Esophagus (tissue), 2 donors: ENCODE measurements around the gene CERS6. TPM values are rescaled to one million over a fixed set of nuclear protein-coding genes. Genes with fewer than 3 reads are reported as not detected.

Experiments used
- H3K27ac ChIP-seq, 2 donors: one replicate each; pipeline ENCODE4 v1.5.1; 2013; ENCODE audit warnings: low read depth in 2 of 2, mild to moderate bottlenecking in 2 of 2, inconsistent platforms in 1 of 2, low read length in 1 of 2, moderate library complexity in 1 of 2
- H3K27me3 ChIP-seq, 2 donors: one replicate each; pipeline ENCODE4 v1.6.1; 2013; ENCODE audit warnings: low read length in 2 of 2, control low read depth in 1 of 2, mild to moderate bottlenecking in 1 of 2; ENCODE audit not compliant: insufficient read depth in 2 of 2, control insufficient read depth in 1 of 2
- H3K36me3 ChIP-seq, 2 donors: one replicate each; pipeline ENCODE4 v1.6.1; 2013; ENCODE audit warnings: low read length in 1 of 2; ENCODE audit not compliant: control insufficient read depth in 2 of 2, insufficient read depth in 2 of 2
- H3K4me1 ChIP-seq, 2 donors: one replicate each; pipeline ENCODE4 v1.6.1; 2013; ENCODE audit warnings: low read length in 1 of 2; ENCODE audit not compliant: control insufficient read depth in 2 of 2, insufficient read depth in 2 of 2
- H3K4me3 ChIP-seq, 2 donors: one replicate each; pipeline ENCODE4 v1.5.1; 2013; ENCODE audit warnings: low read length in 2 of 2, mild to moderate bottlenecking in 2 of 2, low read depth in 1 of 2, moderate library complexity in 1 of 2
- H3K9me3 ChIP-seq, 2 donors: one replicate each; pipeline ENCODE4 v1.6.1; 2013; ENCODE audit warnings: mild to moderate bottlenecking in 2 of 2, low read depth in 1 of 2, low read length in 1 of 2, moderate library complexity in 1 of 2; ENCODE audit not compliant: control insufficient read depth in 2 of 2, insufficient read depth in 1 of 2
- WGBS, 2 donors: extraction: QIAGEN DNeasy Blood & Tissue Kit; methylation state at CpG; one replicate each; pipeline ENCODE4 v1.1.7; 2013; 5-methylcytosine and 5-hydroxymethylcytosine counted together
- polyA plus RNA-seq, 2 donors: library from polyadenylated mRNA; stranded (reverse); fragments of 200-250 nt; gene quantifications; one replicate each; pipeline ENCODE4 v1.2.3, GENCODE V29; 2013
- donor health status: healthy with polysubstance abuse.
- donor health status: Bipolar disorder and iron deficiency.

The CERS6 gene
- polyA plus RNA-seq, 2 donors: 4.2 to 7.6 TPM

GRCh38 chr2:168536925-168537466 lies 80.9 kb downstream of the CERS6 start:
- 64 to 65% methylated on average over 2 of the region's 2 CpGs for WGBS, 2 donors
- no peaks in the 10 kb centered on the region for H3K36me3 ChIP-seq

GRCh38 chr2:168538133-168538532 lies 82.1 kb downstream of the CERS6 start:
- WGBS, 2 donors: 100% methylated on average over 1 of the region's 1 CpG
- Histone ChIP-seq H3K27ac (no peak overlapping the region), H3K4me1 (peaks cover 0 to 7% of the 10 kb centered on the region in 2 donors), H3K9me3 (no peaks in the 10 kb centered on the region), H3K36me3 (no peaks in the 10 kb centered on the region), H3K4me3 (no peak overlapping the region), H3K27me3 (no peaks in the 10 kb centered on the region)

More at GRCh38 chr2:168536925-168537466, 80.9 kb downstream of the CERS6 start:
- no peaks in the 10 kb centered on the region for H3K27me3 ChIP-seq
- no peaks in the 10 kb centered on the region for H3K9me3 ChIP-seq
- H3K4me3 ChIP-seq: no peak overlapping the region
- H3K27ac ChIP-seq: no peak overlapping the region
- peaks cover 0 to 7% of the 10 kb centered on the region in 2 donors for H3K4me1 ChIP-seq

- no peaks in the 10 kb centered on the region for H3K9me3 ChIP-seq
- 53 to 74% methylated on average over 2 of the region's 2 CpGs for WGBS, 2 donors
- H3K4me3 ChIP-seq: no peak overlapping the region
- H3K4me1 ChIP-seq: peaks cover 0 to 7% of the 10 kb centered on the region in 2 donors
- no peak overlapping the region for H3K27ac ChIP-seq
- H3K36me3 ChIP-seq: no peaks in the 10 kb centered on the region
- H3K27me3 ChIP-seq: no peaks in the 10 kb centered on the region
These were observed 82.5 kb downstream of the CERS6 start for GRCh38 chr2:168538534-168538933.

- no peak overlapping the region for H3K4me3 ChIP-seq
- H3K4me1 ChIP-seq: peaks cover 0 to 5% of the 10 kb centered on the region in 2 donors
- H3K9me3 ChIP-seq: no peaks in the 10 kb centered on the region
- WGBS, 2 donors: 97 to 100% methylated on average over 1 of the region's 1 CpG
- no peaks in the 10 kb centered on the region for H3K27me3 ChIP-seq
- no peaks in the 10 kb centered on the region for H3K36me3 ChIP-seq
- H3K27ac ChIP-seq: no peak overlapping the region
These were observed 83.9 kb downstream of the CERS6 start for GRCh38 chr2:168539945-168540344.

GRCh38 chr2:168541858-168542257 lies 85.8 kb downstream of the CERS6 start:
- Histone ChIP-seq H3K27me3 (no peaks in the 10 kb centered on the region), H3K4me1 (no peaks in the 10 kb centered on the region), H3K36me3 (no peaks in the 10 kb centered on the region), H3K27ac (no peak overlapping the region), H3K9me3 (no peaks in the 10 kb centered on the region), H3K4me3 (no peak overlapping the region)
- WGBS, 2 donors: 36 to 48% methylated on average over 1 of the region's 1 CpG

- Histone ChIP-seq H3K4me1 (no peaks in the 10 kb centered on the region), H3K4me3 (no peak overlapping the region), H3K36me3 (no peaks in the 10 kb centered on the region), H3K27me3 (no peaks in the 10 kb centered on the region), H3K9me3 (no peaks in the 10 kb centered on the region), H3K27ac (no peak overlapping the region)
- WGBS, 2 donors: 65 to 90% methylated on average over 4 of the region's 4 CpGs
These were observed 87.0 kb downstream of the CERS6 start for GRCh38 chr2:168543037-168543436.

- 94 to 97% methylated on average over 1 of the region's 1 CpG for WGBS, 2 donors
- no peaks in the 10 kb centered on the region for H3K36me3 ChIP-seq
- H3K27me3 ChIP-seq: no peaks in the 10 kb centered on the region
- no peak overlapping the region for H3K4me3 ChIP-seq
- no peak overlapping the region for H3K27ac ChIP-seq
- H3K4me1 ChIP-seq: no peaks in the 10 kb centered on the region
- H3K9me3 ChIP-seq: no peaks in the 10 kb centered on the region
These were observed 87.9 kb downstream of the CERS6 start for GRCh38 chr2:168543935-168544334.

GRCh38 chr2:168545439-168546082 lies 89.5 kb downstream of the CERS6 start:
- 64 to 68% methylated on average over 5 of the region's 5 CpGs for WGBS, 2 donors
- H3K27ac ChIP-seq: peak overlapping the region; percentile 45 to 61
- peaks cover 0 to 2% of the 10 kb centered on the region in 2 donors for H3K36me3 ChIP-seq
- no peaks in the 10 kb centered on the region for H3K9me3 ChIP-seq
- no peaks in the 10 kb centered on the region for H3K4me1 ChIP-seq
- H3K4me3 ChIP-seq: no peak overlapping the region
- H3K27me3 ChIP-seq: no peaks in the 10 kb centered on the region

GRCh38 chr2:168550670-168551069 lies 94.6 kb downstream of the CERS6 start:
- Histone ChIP-seq H3K4me3 (no peak overlapping the region), H3K36me3 (peaks cover 0 to 2% of the 10 kb centered on the region in 2 donors), H3K27ac (no peak overlapping the region), H3K9me3 (no peaks in the 10 kb centered on the region), H3K4me1 (no peaks in the 10 kb centered on the region), H3K27me3 (no peaks in the 10 kb centered on the region)
- 85 to 86% methylated on average over 5 of the region's 5 CpGs for WGBS, 2 donors

- no peaks in the 10 kb centered on the region for H3K27me3 ChIP-seq
- no peak overlapping the region for H3K27ac ChIP-seq
- H3K36me3 ChIP-seq: peaks cover 0 to 2% of the 10 kb centered on the region in 2 donors
- H3K9me3 ChIP-seq: no peaks in the 10 kb centered on the region
- WGBS, 2 donors: 66 to 67% methylated on average over 2 of the region's 2 CpGs
- no peak overlapping the region for H3K4me3 ChIP-seq
- no peaks in the 10 kb centered on the region for H3K4me1 ChIP-seq
These were observed 96.4 kb downstream of the CERS6 start for GRCh38 chr2:168552450-168552856.
